Endothelial cell of umbilical vein (primary cell): Measurements from ENCODE around the gene BCR. TPM values are rescaled to one million over a fixed set of nuclear protein-coding genes. Genes with fewer than 3 reads are reported as not detected.

Experiments
- BruUV-seq: library from RNA; stranded (reverse); fragments of 400-500 nt; replicated peaks from 2 replicates; lab custom pipeline; 2021; lab: Mats Ljungman, UMichigan
- CTCF ChIA-PET: fragments of 300-600, 350-600 bp; sonication (Branson Sonifier 250); formaldehyde crosslinking; loops from one replicate; lab custom pipeline; 2021; ENCODE audit warnings: antibody characterized with exemption, inconsistent platforms; lab: Charles Lee
- POLR2A ChIA-PET: fragments of 300-600, 350-600 bp; sonication (Branson Sonifier 250); formaldehyde crosslinking; loops from one replicate; lab custom pipeline; 2021; ENCODE audit warnings: antibody characterized with exemption, inconsistent platforms; lab: Charles Lee
- DNase-seq: peaks from one replicate; pipeline ENCODE4 v3.0.0-alpha.2; 2011; ENCODE audit warnings: low read depth, low spot score
- FAIRE-seq: peaks from 2 replicates; lab custom pipeline; 2011; peaks lifted over from hg19 to GRCh38; lab: Jason Lieb, UNC
- H2AFZ ChIP-seq: 2 replicates; pipeline ENCODE4 v1.6.0; 2012; ENCODE audit warnings: low read depth, low read length, control low read depth, inconsistent platforms
- H3K27ac ChIP-seq: 2 replicates; pipeline ENCODE4 v1.5.1; 2011; ENCODE audit warnings: low read depth, mild to moderate bottlenecking, control low read depth, low read length, moderate library complexity; ENCODE audit not compliant: insufficient read depth
- H3K27me3 ChIP-seq, 2 experiments: 2 replicates each; pipeline versions ENCODE4 v1.6.0 to v1.6.1; 2011; ENCODE audit warnings: low read length in 2 of 2, mixed read lengths in 1 of 2; ENCODE audit not compliant: control insufficient read depth in 2 of 2, insufficient read depth in 2 of 2
- H3K36me3 ChIP-seq, 2 experiments: 2 replicates in 1 of 2; 3 replicates in 1 of 2; pipeline ENCODE4 v1.5.1; 2011; ENCODE audit warnings: low read length in 2 of 2, mild to moderate bottlenecking in 1 of 2, moderate library complexity in 1 of 2; ENCODE audit not compliant: control insufficient read depth in 2 of 2, insufficient read depth in 2 of 2; ENCODE audit errors: extremely low read depth in 1 of 2
- H3K4me1 ChIP-seq: 3 replicates; pipeline ENCODE4 v1.5.1; 2011; ENCODE audit warnings: mild to moderate bottlenecking, low read length; ENCODE audit not compliant: control insufficient read depth, insufficient read depth; ENCODE audit errors: extremely low read depth
- H3K4me2 ChIP-seq: 2 replicates; pipeline ENCODE4 v1.6.1; 2011; ENCODE audit warnings: low read length, control low read depth, mixed read lengths; ENCODE audit not compliant: insufficient read depth
- H3K4me3 ChIP-seq, 3 experiments: fragments of 200-600 bp in 1 of 3; sonication (generic), shearing (Covaris generic) in 1 of 3; replicated peaks in 1 of 3; 2 replicates each; pipeline ENCODE4 v1.5.1; 2011 to 2016; ENCODE audit warnings: control low read depth in 3 of 3, low read length in 3 of 3, mild to moderate bottlenecking in 2 of 3, inconsistent platforms in 1 of 3, low read depth in 1 of 3, moderate library complexity in 1 of 3; ENCODE audit not compliant: insufficient read depth in 1 of 3
- H3K79me2 ChIP-seq: 2 replicates; pipeline ENCODE4 v1.6.0; 2012; ENCODE audit warnings: low read length, inconsistent platforms; ENCODE audit not compliant: control insufficient read depth, insufficient read depth
- H3K9ac ChIP-seq: replicated peaks from 2 replicates; pipeline ENCODE3; 2011; ENCODE audit warnings: low read length, control low read depth; ENCODE audit not compliant: insufficient read depth; ENCODE audit errors: extremely low read depth
- H3K9me1 ChIP-seq: replicated peaks from 3 replicates; pipeline ENCODE4 v1.6.0; 2011; ENCODE audit warnings: mild to moderate bottlenecking, low read length; ENCODE audit not compliant: control insufficient read depth, insufficient read depth; ENCODE audit errors: extremely low read depth
- H3K9me3 ChIP-seq: replicated peaks from 2 replicates; pipeline ENCODE4 v1.5.1; 2012; ENCODE audit warnings: low read length, inconsistent platforms; ENCODE audit not compliant: control insufficient read depth, insufficient read depth
- H4K20me1 ChIP-seq: replicated peaks from 2 replicates; pipeline ENCODE3; 2011; ENCODE audit warnings: mild to moderate bottlenecking, low read length; ENCODE audit not compliant: control insufficient read depth, insufficient read depth; ENCODE audit errors: extremely low read depth
- EZH2 ChIP-seq: IDR thresholded peaks from 2 replicates; pipeline ENCODE4 v1.6.1; 2012; ENCODE audit warnings: borderline replicate concordance, low read depth, mild to moderate bottlenecking, moderate library complexity, low read length, inconsistent platforms; ENCODE audit not compliant: severe bottlenecking
- FOS ChIP-seq: IDR thresholded peaks from 2 replicates; pipeline ENCODE4 v1.6.1; 2011; ENCODE audit warnings: mild to moderate bottlenecking, low read length, moderate library complexity, borderline replicate concordance; ENCODE audit not compliant: insufficient read depth
- GATA2 ChIP-seq: IDR thresholded peaks from 2 replicates; pipeline ENCODE4 v1.7.0; 2011; ENCODE audit warnings: low read depth, mild to moderate bottlenecking, moderate library complexity, mixed read lengths, low read length; ENCODE audit not compliant: insufficient read length, insufficient read depth
- JUN ChIP-seq: IDR thresholded peaks from 2 replicates; pipeline ENCODE4 v1.6.1; 2011; ENCODE audit warnings: borderline replicate concordance, low read depth; ENCODE audit not compliant: insufficient read length, insufficient read depth
- MYC ChIP-seq: IDR thresholded peaks from one replicate; pipeline ENCODE4 v1.6.1; 2011; ENCODE audit warnings: mild to moderate bottlenecking, low read depth, low read length
- POLR2A ChIP-seq: IDR thresholded peaks from 2 replicates; pipeline ENCODE4 v1.6.1; 2012; ENCODE audit warnings: low read depth, mild to moderate bottlenecking, control low read depth, low read length
- POLR2AphosphoS5 ChIP-seq: IDR thresholded peaks from 2 replicates; pipeline ENCODE4 v1.6.1; 2012; ENCODE audit warnings: low read depth, mild to moderate bottlenecking, control low read depth, low read length, moderate library complexity; ENCODE audit not compliant: insufficient read depth
- dilution Hi-C: fragments of 300-500 bp; cut with MboI; formaldehyde crosslinking; loops from one replicate; pipeline ENCODE4 v1.15.0; 2019; ENCODE audit warnings: low sequenced_read_pairs; ENCODE audit not compliant: extremely low pct_ligation_motif_present
- intact Hi-C: fragments of 100-400 bp; cut with micrococcal nuclease; formaldehyde crosslinking; loops from one replicate; pipeline ENCODE4 v1.10.0; 2022
- polyA plus RNA-seq, 4 experiments: library from polyadenylated mRNA; depleted of rRNA in 3 of 4; stranded (reverse) in 3 of 4; unstranded in 1 of 4; fragments of >200 nt; gene quantifications; 2 replicates each; pipeline versions ENCODE4 v1.2.1 to v1.2.3, GENCODE V29; 2011 to 2012; ENCODE audit warnings: missing spikeins in 1 of 4
- total RNA-seq: library from RNA; stranded (reverse); gene quantifications from 2 replicates; pipeline ENCODE4 v1.2.3, GENCODE V29; 2021
- TF ChIP-seq, protein P1 (sequence below), 2 donors: IDR thresholded peaks; 1 replicate in 1 of 2; 2 replicates in 1 of 2; pipeline ENCODE4 v1.5.1; 2011; ENCODE audit warnings: low read length in 2 of 2, mild to moderate bottlenecking in 2 of 2, moderate library complexity in 2 of 2, control low read depth in 1 of 2, inconsistent platforms in 1 of 2, low read depth in 1 of 2; ENCODE audit not compliant: insufficient read depth in 1 of 2; ENCODE audit errors: extremely low read depth in 1 of 2
- TF ChIP-seq, protein P2 (sequence below): IDR thresholded peaks from 2 replicates; pipeline ENCODE4 v1.6.1; 2011; ENCODE audit not compliant: insufficient read depth, insufficient read length

The BCR gene
- total and polyA plus RNA-seq, 2 donors (not counting 3 experiments of a cell fraction or from before 2014, with no cell fraction given) = 129 to 141 TPM

DNA sequence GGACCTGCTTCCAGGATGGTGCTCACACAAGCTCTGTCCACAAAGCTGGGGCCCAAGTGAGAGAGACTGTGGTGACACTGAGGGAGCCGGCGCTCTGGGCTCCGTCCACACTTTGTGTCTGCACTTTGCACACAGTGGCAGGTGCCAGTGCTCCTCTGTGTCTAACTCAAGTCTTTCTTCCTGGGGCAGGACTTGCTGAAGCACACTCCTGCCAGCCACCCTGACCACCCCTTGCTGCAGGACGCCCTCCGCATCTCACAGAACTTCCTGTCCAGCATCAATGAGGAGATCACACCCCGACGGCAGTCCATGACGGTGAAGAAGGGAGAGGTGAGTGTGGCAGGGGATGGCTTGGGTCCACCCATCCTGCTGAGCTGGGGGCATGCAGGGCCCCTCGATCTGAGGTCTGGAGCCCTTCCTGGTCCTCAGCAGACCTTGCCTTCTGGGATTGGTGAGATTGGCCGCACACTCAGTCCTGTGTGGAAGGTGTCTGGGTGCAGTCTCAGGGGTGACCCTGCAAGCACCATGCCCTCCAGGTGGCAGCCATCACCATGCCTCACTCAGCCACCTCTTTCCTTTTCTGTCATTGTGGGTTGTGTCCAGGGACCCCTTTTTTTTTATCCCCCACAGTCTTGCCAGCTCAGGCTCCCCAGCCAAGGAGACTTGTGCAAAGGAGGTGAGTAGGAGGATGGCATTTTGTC is 93.3 kb downstream of the BCR start:
- ChIA-PET POLR2A (no interaction called here), CTCF (interaction anchor here (1.7 to 3.6 kb wide), 2 partner anchors 9 to 94 kb away, joined by 5 to 14 read pairs; no protein-coding TSS in a partner anchor)
- no peak overlapping the region for H2AFZ ChIP-seq
- peaks cover 17 to 79% of the 10 kb centered on the region in 2 experiments for H3K36me3 ChIP-seq
- no peak for TF ChIP-seq FOS
- TF ChIP-seq EZH2 = no peak
- TF ChIP-seq POLR2A = no peak
- no peak for TF ChIP-seq POLR2AphosphoS5
- TF ChIP-seq JUN = no peak
- TF ChIP-seq, protein P1, sequence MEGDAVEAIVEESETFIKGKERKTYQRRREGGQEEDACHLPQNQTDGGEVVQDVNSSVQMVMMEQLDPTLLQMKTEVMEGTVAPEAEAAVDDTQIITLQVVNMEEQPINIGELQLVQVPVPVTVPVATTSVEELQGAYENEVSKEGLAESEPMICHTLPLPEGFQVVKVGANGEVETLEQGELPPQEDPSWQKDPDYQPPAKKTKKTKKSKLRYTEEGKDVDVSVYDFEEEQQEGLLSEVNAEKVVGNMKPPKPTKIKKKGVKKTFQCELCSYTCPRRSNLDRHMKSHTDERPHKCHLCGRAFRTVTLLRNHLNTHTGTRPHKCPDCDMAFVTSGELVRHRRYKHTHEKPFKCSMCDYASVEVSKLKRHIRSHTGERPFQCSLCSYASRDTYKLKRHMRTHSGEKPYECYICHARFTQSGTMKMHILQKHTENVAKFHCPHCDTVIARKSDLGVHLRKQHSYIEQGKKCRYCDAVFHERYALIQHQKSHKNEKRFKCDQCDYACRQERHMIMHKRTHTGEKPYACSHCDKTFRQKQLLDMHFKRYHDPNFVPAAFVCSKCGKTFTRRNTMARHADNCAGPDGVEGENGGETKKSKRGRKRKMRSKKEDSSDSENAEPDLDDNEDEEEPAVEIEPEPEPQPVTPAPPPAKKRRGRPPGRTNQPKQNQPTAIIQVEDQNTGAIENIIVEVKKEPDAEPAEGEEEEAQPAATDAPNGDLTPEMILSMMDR (IDR thresholded peaks at IDR 0.05; ENCODE audit: extremely low read depth in 1 of 2, insufficient read depth in 1 of 2, low read depth in 1 of 2, low read length in 2 of 2) = no peak
- TF ChIP-seq, protein P2, sequence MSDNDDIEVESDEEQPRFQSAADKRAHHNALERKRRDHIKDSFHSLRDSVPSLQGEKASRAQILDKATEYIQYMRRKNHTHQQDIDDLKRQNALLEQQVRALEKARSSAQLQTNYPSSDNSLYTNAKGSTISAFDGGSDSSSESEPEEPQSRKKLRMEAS = no peak
- no peak for TF ChIP-seq GATA2
- no peak for TF ChIP-seq MYC
- no peaks in the 10 kb centered on the region for H3K27me3 ChIP-seq
- no TSS peak for BruUV-seq
- no peak overlapping the region for H3K4me3 ChIP-seq
- DNase-seq (no peak), FAIRE-seq (no peak)
- H3K27ac ChIP-seq = no peak overlapping the region
- no peak overlapping the region for H3K9ac ChIP-seq
- no peaks in the 10 kb centered on the region for H4K20me1 ChIP-seq
- peaks cover 8% of the 10 kb centered on the region for H3K4me1 ChIP-seq
- no peak overlapping the region for H3K4me2 ChIP-seq
- intact Hi-C loops = no loop called here
- H3K9me3 ChIP-seq = no peaks in the 10 kb centered on the region
- no peaks in the 10 kb centered on the region for H3K9me1 ChIP-seq
- peaks cover 1% of the 10 kb centered on the region for H3K79me2 ChIP-seq
- dilution Hi-C loops = no loop called here
